Vagina (tissue), 2 donors: ENCODE data around the gene PKIB. TPM values are rescaled to one million over a fixed set of nuclear protein-coding genes. Genes with fewer than 3 reads are reported as not detected.
"Not testable (repeated sequence)": the region's sequence is repeated elsewhere in the genome, so short reads cannot be mapped to it uniquely, and the experiment has no call there.

Source experiments
- DNase-seq, 2 donors: peaks; one replicate each; pipeline ENCODE4 v3.0.0-alpha.2; 2017; ENCODE audit errors: extremely low spot score in 2 of 2
- H3K27ac ChIP-seq: fragments of 200-600 bp; sonication (generic); one replicate; pipeline ENCODE4 v1.5.1; 2019
- H3K27me3 ChIP-seq: fragments of 200-600 bp; sonication (generic); one replicate; pipeline ENCODE4 v1.5.1; 2019
- H3K36me3 ChIP-seq, 2 donors: fragments of 200-600 bp; sonication (generic); one replicate each; pipeline ENCODE4 v1.5.1; 2017 to 2019
- H3K4me1 ChIP-seq: fragments of 200-600 bp; sonication (generic); one replicate; pipeline ENCODE4 v1.5.1; 2019
- H3K4me3 ChIP-seq, 2 donors: fragments of 200-600 bp; sonication (generic); 1 replicate in 1 of 2; 2 replicates in 1 of 2; pipeline ENCODE4 v1.5.1; 2016 to 2019
- H3K9me3 ChIP-seq: fragments of 200-600 bp; sonication (generic); one replicate; pipeline ENCODE4 v1.5.1; 2019
- POLR2A ChIP-seq, 2 donors: fragments of 450-650 bp; IDR thresholded peaks; one replicate each; pipeline ENCODE4 v1.6.1; 2017; ENCODE audit warnings: antibody characterized with exemption in 2 of 2, mild to moderate bottlenecking in 2 of 2, moderate library complexity in 2 of 2
- POLR2AphosphoS5 ChIP-seq, 2 donors: sonication (generic); formaldehyde crosslinking; IDR thresholded peaks; one replicate each; pipeline ENCODE4 v1.9.0; 2017; ENCODE audit warnings: antibody characterized with exemption in 2 of 2, mild to moderate bottlenecking in 2 of 2, low read depth in 1 of 2; ENCODE audit not compliant: insufficient read depth in 1 of 2
- intact Hi-C: fragments of 100-400 bp; cut with DNase I; formaldehyde crosslinking; loops from one replicate; pipeline ENCODE4 v1.15.1; 2023
- total RNA-seq: library from RNA; depleted of rRNA; stranded (reverse); fragments of >200 nt; gene quantifications from one replicate; pipeline ENCODE4 v1.2.3, GENCODE V29; 2016
- TF ChIP-seq, protein P1 (sequence below), 3 experiments: fragments of 450-650 bp in 2 of 3; fragments of 200-600 bp in 1 of 3; sonication (generic) in 1 of 3; IDR thresholded peaks; one replicate each; pipeline ENCODE4 v1.5.1; 2017 to 2019; ENCODE audit warnings: antibody characterized with exemption in 3 of 3, mild to moderate bottlenecking in 2 of 3, moderate library complexity in 2 of 3

Gene PKIB
- total RNA-seq, 1 donor from 2014 or later, result 2.7 TPM

GRCh38 chr6:122740936-122741335, 130.7 kb downstream of the PKIB start:
- intact Hi-C loops, result no loop called here
- Histone ChIP-seq H3K27me3 (no peaks in the 10 kb centered on the region), H3K4me1 (peaks cover 15% of the 10 kb centered on the region), H3K4me3 (no peak overlapping the region), H3K9me3 (no peaks in the 10 kb centered on the region), H3K36me3 (no peaks in the 10 kb centered on the region), H3K27ac (no peak overlapping the region)
- no peak for DNase-seq
- TF ChIP-seq POLR2AphosphoS5 (IDR thresholded peaks at IDR 0.05; ENCODE audit: insufficient read depth in 1 of 2, low read depth in 1 of 2), result no peak
- TF ChIP-seq POLR2A (IDR thresholded peaks at IDR 0.05), result no peak
- TF ChIP-seq, protein P1, sequence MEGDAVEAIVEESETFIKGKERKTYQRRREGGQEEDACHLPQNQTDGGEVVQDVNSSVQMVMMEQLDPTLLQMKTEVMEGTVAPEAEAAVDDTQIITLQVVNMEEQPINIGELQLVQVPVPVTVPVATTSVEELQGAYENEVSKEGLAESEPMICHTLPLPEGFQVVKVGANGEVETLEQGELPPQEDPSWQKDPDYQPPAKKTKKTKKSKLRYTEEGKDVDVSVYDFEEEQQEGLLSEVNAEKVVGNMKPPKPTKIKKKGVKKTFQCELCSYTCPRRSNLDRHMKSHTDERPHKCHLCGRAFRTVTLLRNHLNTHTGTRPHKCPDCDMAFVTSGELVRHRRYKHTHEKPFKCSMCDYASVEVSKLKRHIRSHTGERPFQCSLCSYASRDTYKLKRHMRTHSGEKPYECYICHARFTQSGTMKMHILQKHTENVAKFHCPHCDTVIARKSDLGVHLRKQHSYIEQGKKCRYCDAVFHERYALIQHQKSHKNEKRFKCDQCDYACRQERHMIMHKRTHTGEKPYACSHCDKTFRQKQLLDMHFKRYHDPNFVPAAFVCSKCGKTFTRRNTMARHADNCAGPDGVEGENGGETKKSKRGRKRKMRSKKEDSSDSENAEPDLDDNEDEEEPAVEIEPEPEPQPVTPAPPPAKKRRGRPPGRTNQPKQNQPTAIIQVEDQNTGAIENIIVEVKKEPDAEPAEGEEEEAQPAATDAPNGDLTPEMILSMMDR (IDR thresholded peaks at IDR 0.05), result no peak

DNA sequence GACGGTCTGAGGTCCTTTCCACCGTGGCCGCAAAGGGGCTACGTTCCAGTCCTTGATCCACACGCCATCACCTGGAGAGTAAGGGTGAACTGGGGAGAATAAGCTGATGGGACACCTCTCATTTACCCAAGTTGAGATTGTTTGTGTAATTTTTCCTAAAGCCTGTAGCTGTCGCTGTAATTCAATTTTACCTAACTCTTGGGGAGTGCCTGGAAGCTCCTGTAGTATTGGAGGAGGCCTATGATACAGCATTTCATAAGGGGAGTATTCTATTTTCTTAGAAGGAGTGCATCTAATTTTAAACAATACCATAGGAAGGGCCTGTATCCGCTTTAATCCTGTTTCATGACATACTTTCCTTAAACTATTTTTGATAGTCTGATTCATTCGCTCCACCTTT, 134.0 kb downstream of the PKIB start:
- H3K27ac ChIP-seq, intact Hi-C loops, H3K36me3 ChIP-seq, H3K4me1 ChIP-seq, H3K4me3 ChIP-seq, H3K9me3 ChIP-seq, H3K27me3 ChIP-seq, DNase-seq: not testable (repeated sequence)

GRCh38 chr6:122744856-122745255, 134.7 kb downstream of the PKIB start:
- intact Hi-C loops, result not testable (repeated sequence)

DNA sequence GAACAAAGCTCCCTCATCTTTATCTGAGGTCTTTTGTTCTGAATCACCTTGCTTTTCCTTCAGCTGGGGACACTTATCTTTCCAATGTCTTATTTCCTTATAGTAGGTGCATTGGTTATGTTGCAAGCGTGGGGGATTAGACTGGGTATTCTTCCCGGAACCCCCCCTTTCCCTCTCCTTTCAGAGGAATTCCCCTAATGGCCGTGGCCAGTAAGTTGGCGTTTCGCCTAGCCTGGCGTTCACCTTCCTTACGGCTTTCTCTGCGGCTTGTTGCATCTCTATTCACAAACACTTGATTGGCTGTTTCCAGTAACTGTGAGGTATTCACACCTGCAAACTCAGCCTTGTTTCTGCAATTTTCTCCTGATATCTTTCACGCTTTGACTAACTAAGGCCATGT, 136.5 kb downstream of the PKIB start:
- Histone ChIP-seq H3K27ac (no peak overlapping the region), H3K9me3 (no peaks in the 10 kb centered on the region), H3K4me1 (no peaks in the 10 kb centered on the region), H3K4me3 (no peak overlapping the region), H3K27me3 (no peaks in the 10 kb centered on the region), H3K36me3 (no peaks in the 10 kb centered on the region)
- no peak for DNase-seq
- intact Hi-C loops, result no loop called here
- no peak for TF ChIP-seq POLR2A (IDR thresholded peaks at IDR 0.05)
- TF ChIP-seq, protein P1 (IDR thresholded peaks at IDR 0.05), result no peak
- TF ChIP-seq POLR2AphosphoS5 (IDR thresholded peaks at IDR 0.05; ENCODE audit: insufficient read depth in 1 of 2, low read depth in 1 of 2), result no peak

More at GRCh38 chr6:122744856-122745255, 134.7 kb downstream of the PKIB start:
- not testable (repeated sequence) for H3K27ac ChIP-seq, DNase-seq, H3K9me3 ChIP-seq, H3K4me1 ChIP-seq, H3K36me3 ChIP-seq, H3K4me3 ChIP-seq, H3K27me3 ChIP-seq

GRCh38 chr6:122747573-122747972, 137.4 kb downstream of the PKIB start:
- Histone ChIP-seq H3K27ac (no peak overlapping the region), H3K9me3 (no peaks in the 10 kb centered on the region), H3K27me3 (no peaks in the 10 kb centered on the region), H3K4me3 (no peak overlapping the region), H3K4me1 (no peaks in the 10 kb centered on the region), H3K36me3 (no peaks in the 10 kb centered on the region)
- TF ChIP-seq, protein P1 (IDR thresholded peaks at IDR 0.05), result no peak
- TF ChIP-seq POLR2AphosphoS5 (IDR thresholded peaks at IDR 0.05; ENCODE audit: insufficient read depth in 1 of 2, low read depth in 1 of 2) (no peak), POLR2A (IDR thresholded peaks at IDR 0.05) (no peak)
- no peak for DNase-seq
- intact Hi-C loops, result no loop called here

- H3K27ac ChIP-seq, H3K4me3 ChIP-seq, intact Hi-C loops, DNase-seq, H3K4me1 ChIP-seq, H3K9me3 ChIP-seq, H3K27me3 ChIP-seq, H3K36me3 ChIP-seq: not testable (repeated sequence)
Measured at GRCh38 chr6:122748945-122749344, 138.7 kb downstream of the PKIB start.

DNA sequence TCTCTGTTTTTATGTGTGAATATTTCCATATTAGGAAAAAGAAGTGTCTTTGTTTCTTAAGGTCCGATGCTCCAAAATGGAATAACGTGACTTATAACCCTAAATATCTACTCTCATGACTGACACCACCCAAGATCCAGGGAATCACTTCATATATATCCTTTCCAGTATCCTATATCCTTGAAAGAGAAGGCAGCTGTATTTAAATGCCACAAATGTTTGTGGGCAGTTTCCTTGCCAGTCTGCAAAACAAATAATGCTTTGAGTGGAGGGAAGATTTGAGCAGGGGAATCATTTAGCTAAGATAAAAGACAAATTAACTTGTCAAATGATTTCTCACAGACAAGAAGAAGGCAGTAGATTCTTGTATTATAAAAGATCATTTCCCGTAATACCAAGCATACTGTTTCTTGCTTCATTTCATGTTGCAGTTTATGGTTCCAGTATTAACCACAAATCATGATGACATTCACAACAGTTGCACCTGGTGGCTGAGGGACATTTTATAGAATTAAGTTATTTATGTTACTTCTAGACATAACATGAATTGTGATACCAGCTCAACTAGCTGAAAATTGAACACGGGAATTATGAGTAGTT, 139.3 kb downstream of the PKIB start:
- Histone ChIP-seq H3K4me1 (no peaks in the 10 kb centered on the region), H3K27ac (no peak overlapping the region), H3K9me3 (no peaks in the 10 kb centered on the region), H3K27me3 (no peaks in the 10 kb centered on the region), H3K4me3 (no peak overlapping the region), H3K36me3 (no peaks in the 10 kb centered on the region)
- TF ChIP-seq POLR2A (IDR thresholded peaks at IDR 0.05), result no peak
- TF ChIP-seq POLR2AphosphoS5 (IDR thresholded peaks at IDR 0.05; ENCODE audit: insufficient read depth in 1 of 2, low read depth in 1 of 2), result no peak
- TF ChIP-seq, protein P1 (IDR thresholded peaks at IDR 0.05), result no peak
- intact Hi-C loops, result no loop called here
- DNase-seq, result no peak
